ENCODE results near the gene LFNG.

- TF ChIP-seq CTCF (IDR thresholded peaks at IDR 0.05) (no peak), POLR2AphosphoS5 (IDR thresholded peaks at IDR 0.05; ENCODE audit: insufficient read depth in 1 of 2, low read depth in 1 of 2) (no peak)
Measured at GRCh38 chr7:2553831-2554581, 34.4 kb downstream of the LFNG start.

All from vagina (tissue), 2 donors.